Tracheal epithelial cell (primary cell): ENCODE measurements around the gene RNPEPL1. TPM values are rescaled to one million over a fixed set of nuclear protein-coding genes. Genes with fewer than 3 reads are reported as not detected.

Experiments used
- total RNA-seq: library from RNA; depleted of rRNA; stranded (reverse); fragments of >200 nt; gene quantifications from 2 replicates; pipeline ENCODE4 v1.2.1, GENCODE V29; 2014

RNPEPL1 gene, protein sequence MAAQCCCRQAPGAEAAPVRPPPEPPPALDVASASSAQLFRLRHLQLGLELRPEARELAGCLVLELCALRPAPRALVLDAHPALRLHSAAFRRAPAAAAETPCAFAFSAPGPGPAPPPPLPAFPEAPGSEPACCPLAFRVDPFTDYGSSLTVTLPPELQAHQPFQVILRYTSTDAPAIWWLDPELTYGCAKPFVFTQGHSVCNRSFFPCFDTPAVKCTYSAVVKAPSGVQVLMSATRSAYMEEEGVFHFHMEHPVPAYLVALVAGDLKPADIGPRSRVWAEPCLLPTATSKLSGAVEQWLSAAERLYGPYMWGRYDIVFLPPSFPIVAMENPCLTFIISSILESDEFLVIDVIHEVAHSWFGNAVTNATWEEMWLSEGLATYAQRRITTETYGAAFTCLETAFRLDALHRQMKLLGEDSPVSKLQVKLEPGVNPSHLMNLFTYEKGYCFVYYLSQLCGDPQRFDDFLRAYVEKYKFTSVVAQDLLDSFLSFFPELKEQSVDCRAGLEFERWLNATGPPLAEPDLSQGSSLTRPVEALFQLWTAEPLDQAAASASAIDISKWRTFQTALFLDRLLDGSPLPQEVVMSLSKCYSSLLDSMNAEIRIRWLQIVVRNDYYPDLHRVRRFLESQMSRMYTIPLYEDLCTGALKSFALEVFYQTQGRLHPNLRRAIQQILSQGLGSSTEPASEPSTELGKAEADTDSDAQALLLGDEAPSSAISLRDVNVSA
- total RNA-seq = 27.0 and 28.1 TPM in 2 replicates

DNA sequence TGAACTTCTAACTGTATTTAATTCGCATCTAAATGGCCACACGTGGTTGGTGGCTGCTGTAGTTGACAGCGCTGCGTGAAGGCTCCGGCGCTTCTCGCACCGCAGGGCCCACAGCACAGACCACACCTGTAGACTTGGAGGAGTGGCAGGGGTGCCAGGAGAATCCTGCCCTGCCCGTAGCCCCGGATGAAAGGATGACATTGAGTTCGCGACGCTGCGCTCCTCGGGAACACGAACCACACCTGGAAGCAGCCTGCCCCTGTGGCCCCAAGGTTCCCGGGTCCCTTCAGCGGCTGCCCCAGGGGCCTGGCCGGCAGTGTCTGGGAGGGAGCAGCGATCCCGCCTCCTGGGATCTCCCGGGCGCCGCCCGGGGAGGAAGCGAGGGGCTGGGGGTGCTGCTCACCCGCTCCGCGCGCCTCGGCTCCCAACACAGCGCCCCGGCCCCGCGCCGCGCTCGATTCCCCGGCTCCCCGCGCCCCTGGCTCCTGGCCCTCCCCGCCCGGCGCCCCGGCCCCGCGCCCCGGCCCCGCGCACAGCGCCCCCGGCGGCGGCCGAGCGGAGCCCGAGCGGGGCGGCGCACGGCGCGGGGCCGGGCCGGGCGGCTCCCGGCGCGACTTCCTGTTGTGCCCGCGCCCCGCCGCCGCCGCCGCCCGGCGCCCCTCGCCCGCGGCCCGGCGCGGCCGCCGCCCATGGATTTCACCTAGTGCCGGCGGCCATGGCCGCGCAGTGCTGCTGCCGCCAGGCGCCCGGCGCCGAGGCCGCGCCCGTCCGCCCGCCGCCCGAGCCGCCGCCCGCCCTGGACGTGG is at the start of gene RNPEPL1:
Gene RNPEPL1, plus strand, starts transcription at position 613 of the 806 bp plus-strand sequence. Its CDS starts 103 bp downstream, at position 716.

GRCh38 chr2:240557808-240558207 is 10.5 kb upstream of the RNPEPL1 start, which contains the start of gene ANKMY1:
Gene ANKMY1, minus strand, starts transcription at chr2:240557988. Its CDS starts 653 bp downstream, at chr2:240557335.

DNA sequence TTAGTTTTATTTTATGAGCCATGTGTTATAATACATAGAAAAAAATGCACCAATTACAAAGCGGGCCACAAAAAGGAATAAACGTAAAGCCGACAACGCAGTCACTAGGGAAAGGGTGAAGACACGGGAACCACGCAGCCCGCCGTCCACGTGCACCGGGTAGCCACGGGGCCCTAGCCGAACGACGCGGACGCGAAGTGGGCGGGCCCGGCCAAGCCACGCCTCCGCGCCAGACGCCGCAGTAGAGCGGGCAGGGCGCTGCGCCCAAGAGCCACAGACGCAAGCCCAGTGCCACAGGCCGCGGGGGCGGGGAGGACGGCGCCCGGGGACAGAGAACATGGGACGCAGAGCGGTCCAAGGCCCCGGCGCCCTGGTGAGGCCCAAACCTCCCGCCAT is 8.2 kb upstream of the RNPEPL1 start, which contains the start of gene DUSP28:
Gene DUSP28, plus strand, starts transcription at position 274 of the 396 bp plus-strand sequence. CDS start 328 bp downstream, outside the sequence.

DNA sequence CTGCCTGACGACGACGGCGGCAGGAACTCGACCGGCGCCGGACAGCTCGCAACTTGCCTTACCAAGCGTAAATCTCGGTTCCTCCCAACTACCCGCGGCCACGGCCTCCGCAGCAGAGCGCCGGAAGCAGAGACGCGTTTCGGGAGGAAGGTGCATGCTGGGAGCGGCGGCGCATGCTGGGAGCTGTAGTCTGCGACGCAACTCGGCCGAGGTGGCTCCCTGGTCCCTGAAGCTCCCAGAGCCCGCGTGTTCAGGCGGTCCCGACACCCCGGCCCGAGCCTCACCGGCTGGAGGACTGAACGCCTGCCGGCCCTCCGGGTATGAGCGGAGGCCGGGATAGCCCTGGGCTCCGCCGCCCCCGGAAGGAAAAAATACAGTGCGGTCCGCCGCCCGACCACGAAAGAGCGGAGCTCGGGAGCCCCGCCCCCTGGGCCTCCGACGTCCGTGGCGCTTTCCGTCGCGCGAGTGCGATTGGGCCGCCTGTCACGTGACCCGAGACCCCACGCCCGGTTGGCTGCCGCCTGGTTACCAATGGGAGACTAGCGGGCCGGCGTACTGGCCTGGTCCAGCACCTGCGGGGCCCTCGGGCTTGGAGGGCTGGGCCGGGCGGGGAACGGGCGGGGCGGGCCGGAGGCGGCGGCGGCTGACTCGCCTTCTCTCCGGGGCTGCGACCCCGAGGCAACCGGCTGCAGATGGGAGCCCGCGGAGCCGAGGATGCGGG is 18.1 kb downstream of the RNPEPL1 start, which contains the start of gene CAPN10:
Gene CAPN10, plus strand, starts transcription at position 537 of the 721 bp plus-strand sequence. Its CDS starts 178 bp downstream, at position 715.

DNA sequence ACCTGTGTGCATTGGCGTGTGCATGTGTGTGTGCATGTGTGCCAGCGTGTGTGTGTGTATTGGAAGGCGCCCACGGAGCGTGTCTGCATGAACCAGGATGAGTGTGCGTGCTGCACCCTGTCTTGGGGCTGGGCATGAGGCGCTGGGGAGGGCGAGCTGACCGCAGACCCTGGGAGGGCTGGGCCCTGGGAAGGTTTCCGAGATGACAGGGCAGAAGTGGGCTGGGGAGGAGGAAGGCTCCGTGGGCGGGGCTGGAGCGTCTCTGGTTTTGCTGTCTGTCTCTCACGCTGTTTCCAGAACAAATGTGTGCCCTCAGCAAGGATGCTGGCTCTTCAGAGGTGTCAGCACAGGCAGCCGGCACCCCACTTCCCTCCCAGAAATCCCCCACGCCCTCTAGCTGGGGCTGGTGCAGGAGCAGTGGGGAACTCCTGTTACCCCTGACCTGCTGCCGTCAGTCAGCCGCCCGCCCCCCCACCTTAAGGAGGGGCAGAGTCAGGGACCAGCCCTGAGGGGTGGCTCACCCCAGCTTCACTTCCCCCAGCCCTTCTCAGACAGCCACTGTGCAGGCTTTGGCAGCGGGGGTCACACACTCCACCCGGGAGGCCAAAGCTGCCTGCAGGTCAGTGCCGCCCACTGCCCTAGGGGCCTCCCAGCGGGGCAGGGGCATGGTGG is 56.8 kb downstream of the RNPEPL1 start, which contains the start of gene GPR35:
Gene GPR35, plus strand, starts transcription at position 531 of the 672 bp plus-strand sequence. CDS start 4,473 bp downstream, outside the sequence.

Other genes with a start within 250 kb of the RNPEPL1 start
- gene GPC1, start 132.8 kb upstream of the RNPEPL1 start, total RNA-seq = 130 and 172 TPM in 2 replicates
- 3.6 and 12.8 TPM in 2 replicates for gene ANKMY1, start 10.5 kb upstream of the RNPEPL1 start, total RNA-seq
- 3.1 and 4.5 TPM in 2 replicates for gene DUSP28, start 8.1 kb upstream of the RNPEPL1 start, total RNA-seq
- gene CAPN10, start 18.2 kb downstream of the RNPEPL1 start, total RNA-seq = 19.4 and 21.9 TPM in 2 replicates
- gene GPR35, start 57.0 kb downstream of the RNPEPL1 start, total RNA-seq = 0.24 and 0.85 TPM in 2 replicates
- not detected in 2 replicates for gene AQP12B, start 114.4 kb downstream of the RNPEPL1 start, total RNA-seq
- not detected in 2 replicates for gene AQP12A, start 123.4 kb downstream of the RNPEPL1 start, total RNA-seq